K562 (cell line): ENCODE measurements around the gene DEPDC4. TPM values are rescaled to one million over a fixed set of nuclear protein-coding genes. Genes with fewer than 3 reads are reported as not detected.

ENCODE experiments used
- ATAC-seq: fragments of 200-7000 bp; cut with Tn5 transposase; 3 replicates; pipeline ENCODE4 v1.9.1; 2020; ENCODE audit warnings: moderate library complexity
- BruUV-seq: library from RNA; stranded (reverse); fragments of 400-500 nt; replicated peaks from 2 replicates; lab custom pipeline; 2021; lab: Mats Ljungman, UMichigan
- CTCF ChIA-PET: fragments of 300-600 bp; formaldehyde crosslinking; extraction: SDS; loops from one replicate; lab custom pipeline; 2021; ENCODE audit warnings: low intra/inter-chr PET ratio; lab: Yijun Ruan, JAX
- POLR2A ChIA-PET: fragments of 300-600, 350-650 bp; sonication (Branson Sonifier 250); formaldehyde crosslinking; extraction: SDS; loops from one replicate; lab custom pipeline; 2021; ENCODE audit warnings: antibody characterized with exemption, inconsistent platforms; lab: Yijun Ruan, JAX
- DNase-seq, 4 experiments: peaks; one replicate each; pipeline versions ENCODE4 v3.0.0 to v3.0.0-alpha.2; 2011 to 2018; ENCODE audit warnings: low spot score in 3 of 4, mixed read lengths in 3 of 4; ENCODE audit errors: extremely low read depth in 1 of 4
- FAIRE-seq: peaks from 2 replicates; lab custom pipeline; 2011; peaks lifted over from hg19 to GRCh38; lab: Jason Lieb, UNC
- H2AFZ ChIP-seq: 2 replicates; pipeline ENCODE4 v1.6.0; 2011; ENCODE audit warnings: low read depth, low read length, control low read depth, inconsistent platforms
- H3K27ac ChIP-seq: fragments of 200-600 bp; 3 replicates; pipeline ENCODE4 v1.8.0; 2011; ENCODE audit warnings: low read depth, mild to moderate bottlenecking, control low read depth, inconsistent platforms, low read length, moderate library complexity, mixed read lengths; ENCODE audit errors: extremely low read depth
- H3K27me3 ChIP-seq, 2 experiments: fragments of 300-600 bp in 1 of 2; 2 replicates in 1 of 2; 3 replicates in 1 of 2; pipeline versions ENCODE4 v1.6.0 to v1.8.0; 2011; ENCODE audit warnings: inconsistent platforms in 2 of 2, low read length in 2 of 2, mild to moderate bottlenecking in 1 of 2, mixed read lengths in 1 of 2, moderate library complexity in 1 of 2; ENCODE audit not compliant: control insufficient read depth in 2 of 2, insufficient read depth in 2 of 2
- H3K36me3 ChIP-seq: fragments of 300-600 bp; 3 replicates; pipeline ENCODE4 v1.8.0; 2011; ENCODE audit warnings: mild to moderate bottlenecking, low read length, inconsistent platforms; ENCODE audit not compliant: control insufficient read depth, insufficient read depth
- H3K4me1 ChIP-seq, 2 experiments: fragments of 200-600 bp in 1 of 2; replicated peaks in 1 of 2; 2 replicates in 1 of 2; 3 replicates in 1 of 2; pipeline versions ENCODE4 v1.5.1 to v1.8.0; 2011; ENCODE audit warnings: inconsistent platforms in 2 of 2, low read length in 2 of 2, mild to moderate bottlenecking in 1 of 2, mixed read lengths in 1 of 2, moderate library complexity in 1 of 2; ENCODE audit not compliant: control insufficient read depth in 2 of 2, insufficient read depth in 2 of 2
- H3K4me2 ChIP-seq: 2 replicates; pipeline ENCODE4 v1.6.1; 2011; ENCODE audit warnings: low read length, control low read depth, inconsistent platforms, mixed read lengths; ENCODE audit not compliant: insufficient read depth
- H3K4me3 ChIP-seq: fragments of 200-600 bp; sonication (generic), shearing (Covaris generic); 2 replicates; pipeline ENCODE4 v1.5.1; 2016; ENCODE audit warnings: control low read depth, inconsistent platforms
- H3K79me2 ChIP-seq: fragments of 200-600 bp; 3 replicates; pipeline ENCODE4 v1.8.0; 2011; ENCODE audit warnings: low read length, inconsistent platforms; ENCODE audit not compliant: control insufficient read depth, insufficient read depth
- H3K9ac ChIP-seq, 2 experiments: 2 replicates each; pipeline versions ENCODE4 v1.6.0 to v1.6.1; 2011; ENCODE audit warnings: low read depth in 2 of 2, low read length in 2 of 2, control low read depth in 1 of 2, inconsistent platforms in 1 of 2, mild to moderate bottlenecking in 1 of 2, mixed read lengths in 1 of 2; ENCODE audit not compliant: insufficient read depth in 1 of 2
- H3K9me1 ChIP-seq: one replicate; pipeline ENCODE4 v1.6.0; 2011; ENCODE audit warnings: inconsistent platforms, mild to moderate bottlenecking, low read length, moderate library complexity; ENCODE audit not compliant: control insufficient read depth, insufficient read depth
- H3K9me3 ChIP-seq: replicated peaks from 2 replicates; pipeline ENCODE4 v1.5.1; 2011; ENCODE audit warnings: low read depth, low read length, inconsistent platforms; ENCODE audit not compliant: control insufficient read depth, insufficient read depth
- H4K20me1 ChIP-seq: replicated peaks from 2 replicates; pipeline ENCODE4 v1.6.1; 2011; ENCODE audit warnings: low read length, inconsistent platforms, mixed read lengths; ENCODE audit not compliant: control insufficient read depth, insufficient read depth
- NCOR1 ChIP-seq: fragments of 450-650 bp; IDR thresholded peaks from 2 replicates; pipeline ENCODE4 v1.6.1; 2016; ENCODE audit warnings: mild to moderate bottlenecking, moderate library complexity
- SOX6 ChIP-seq: fragments of 450-650 bp; IDR thresholded peaks from 2 replicates; pipeline ENCODE4 v1.6.1; 2014; ENCODE audit warnings: mild to moderate bottlenecking
- ZNF121 ChIP-seq: sonication (generic); formaldehyde crosslinking; conservative IDR thresholded peaks from 2 replicates; pipeline ENCODE4 v1.8.0; 2022; ENCODE audit warnings: missing genetic modification reagents
- WGBS: fragments of 100-300 bp; shearing (Covaris generic); methylation state at CpG from one replicate; pipeline ENCODE4 v1.1.6; 2016; ENCODE audit warnings: low coverage, mixed read lengths; ENCODE audit not compliant: insufficient coverage; ENCODE audit errors: missing lambda C conversion rate; 5-methylcytosine and 5-hydroxymethylcytosine counted together
- in situ Hi-C: fragments of 300-500 bp; cut with MboI; formaldehyde crosslinking; loops from 4 replicates; pipeline ENCODE4 v1.15.0; 2018; ENCODE audit warnings: inconsistent platforms, mixed read lengths
- intact Hi-C: fragments of 100-400 bp; cut with micrococcal nuclease; formaldehyde crosslinking; loops from 2 replicates; pipeline ENCODE4 v1.14.2; 2022
- polyA plus RNA-seq, 8 experiments: library from polyadenylated mRNA; depleted of rRNA in 4 of 8; stranded (reverse) in 5 of 8; unstranded in 3 of 8; fragments of >200 nt; fragmentation: Nextera tagmentation in 2 of 8; fragmentation: Illumina TruSeq in 1 of 8; extraction: Ambion mirVana in 2 of 8; extraction: Trizol in 1 of 8; gene quantifications; 2 replicates each; pipeline versions ENCODE4 v1.2.1 to v1.2.3, GENCODE V29; 2011 to 2014; ENCODE audit warnings: inconsistent platforms in 1 of 8, missing spikeins in 1 of 8
- total RNA-seq, 7 experiments: library from RNA; depleted of rRNA in 6 of 7; stranded (reverse); fragments of >200 nt in 6 of 7; fragmentation: Illumina TruSeq in 2 of 7; extraction: Trizol in 2 of 7; gene quantifications; 2 replicates each; pipeline versions ENCODE4 v1.2.1 to v1.2.3, GENCODE V29; 2011 to 2021; ENCODE audit warnings: low replicate concordance in 1 of 7
- TF ChIP-seq, protein P1 (sequence below): fragments of 450-650 bp; formaldehyde crosslinking; IDR thresholded peaks from 2 replicates; pipeline ENCODE4 v1.4.0; 2020; ENCODE audit warnings: mild to moderate bottlenecking, mixed read lengths
- TF ChIP-seq, protein P2 (sequence below): fragments of 450-650 bp; IDR thresholded peaks from 2 replicates; pipeline ENCODE4 v1.6.1; 2016
- TF ChIP-seq, protein P3 (sequence below): fragments of 250-450 bp; sonication (Bioruptor Pico); IDR thresholded peaks from 2 replicates; pipeline ENCODE4 v1.8.0; 2021; ENCODE audit warnings: mild to moderate bottlenecking, moderate library complexity

Gene DEPDC4
- total and polyA plus RNA-seq, 9 of the 15 experiments (the other 6 are each of a cell fraction or from before 2014, with no cell fraction given): 3.6 to 13.2 (median 7.4) TPM

DNA sequence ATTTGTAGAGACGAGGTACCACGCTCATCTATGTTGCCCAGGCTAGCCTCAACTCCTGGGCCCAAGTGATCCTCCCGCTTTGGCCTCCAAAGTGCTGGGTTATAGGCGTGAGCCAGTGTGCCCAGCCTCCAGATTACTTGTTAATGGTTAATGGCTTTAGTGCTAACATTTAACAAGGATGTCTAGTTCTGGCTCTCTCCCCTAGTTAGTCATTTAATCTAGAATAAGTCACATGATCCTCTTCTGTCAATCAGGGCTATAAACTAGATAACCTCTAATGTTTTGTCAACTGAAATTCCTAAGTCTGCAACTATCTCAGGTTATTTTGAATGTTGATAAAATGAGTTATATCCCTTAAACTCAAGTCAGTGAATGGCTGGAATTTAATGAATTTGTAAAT is 50.5 kb downstream of the DEPDC4 start:
- no peak for DNase-seq
- H3K27me3 ChIP-seq: no peaks in the 10 kb centered on the region
- no peaks in the 10 kb centered on the region for H4K20me1 ChIP-seq
- CTCF ChIA-PET: no interaction called here
- in situ Hi-C loops: no loop called here
- intact Hi-C loops: no loop called here
- 94% methylated on average over 3 of the region's 4 CpGs for WGBS
- H3K79me2 ChIP-seq: no peaks in the 10 kb centered on the region
- BruUV-seq: no TSS peak
- H3K9ac ChIP-seq: no peak overlapping the region
- POLR2A ChIA-PET: no interaction called here
- no peak overlapping the region for H3K27ac ChIP-seq
- no peak for ATAC-seq
- no peak overlapping the region for H3K4me3 ChIP-seq
- H2AFZ ChIP-seq: no peak overlapping the region
- H3K36me3 ChIP-seq: peaks cover 89% of the 10 kb centered on the region
- H3K9me3 ChIP-seq: no peaks in the 10 kb centered on the region
- H3K4me2 ChIP-seq: no peak overlapping the region
- TF ChIP-seq, protein P1, sequence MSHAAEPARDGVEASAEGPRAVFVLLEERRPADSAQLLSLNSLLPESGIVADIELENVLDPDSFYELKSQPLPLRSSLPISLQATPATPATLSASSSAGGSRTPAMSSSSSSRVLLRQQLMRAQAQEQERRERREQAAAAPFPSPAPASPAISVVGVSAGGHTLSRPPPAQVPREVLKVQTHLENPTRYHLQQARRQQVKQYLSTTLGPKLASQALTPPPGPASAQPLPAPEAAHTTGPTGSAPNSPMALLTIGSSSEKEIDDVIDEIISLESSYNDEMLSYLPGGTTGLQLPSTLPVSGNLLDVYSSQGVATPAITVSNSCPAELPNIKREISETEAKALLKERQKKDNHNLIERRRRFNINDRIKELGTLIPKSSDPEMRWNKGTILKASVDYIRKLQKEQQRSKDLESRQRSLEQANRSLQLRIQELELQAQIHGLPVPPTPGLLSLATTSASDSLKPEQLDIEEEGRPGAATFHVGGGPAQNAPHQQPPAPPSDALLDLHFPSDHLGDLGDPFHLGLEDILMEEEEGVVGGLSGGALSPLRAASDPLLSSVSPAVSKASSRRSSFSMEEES: peak; percentile 68
- TF ChIP-seq ZNF121 (no peak), NCOR1 (no peak), SOX6 (no peak)
- TF ChIP-seq, protein P2, sequence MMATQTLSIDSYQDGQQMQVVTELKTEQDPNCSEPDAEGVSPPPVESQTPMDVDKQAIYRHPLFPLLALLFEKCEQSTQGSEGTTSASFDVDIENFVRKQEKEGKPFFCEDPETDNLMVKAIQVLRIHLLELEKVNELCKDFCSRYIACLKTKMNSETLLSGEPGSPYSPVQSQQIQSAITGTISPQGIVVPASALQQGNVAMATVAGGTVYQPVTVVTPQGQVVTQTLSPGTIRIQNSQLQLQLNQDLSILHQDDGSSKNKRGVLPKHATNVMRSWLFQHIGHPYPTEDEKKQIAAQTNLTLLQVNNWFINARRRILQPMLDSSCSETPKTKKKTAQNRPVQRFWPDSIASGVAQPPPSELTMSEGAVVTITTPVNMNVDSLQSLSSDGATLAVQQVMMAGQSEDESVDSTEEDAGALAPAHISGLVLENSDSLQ: 0 out of 2 replicates have a peak, but pooled peaks have one; percentile 33
- TF ChIP-seq, protein P3, sequence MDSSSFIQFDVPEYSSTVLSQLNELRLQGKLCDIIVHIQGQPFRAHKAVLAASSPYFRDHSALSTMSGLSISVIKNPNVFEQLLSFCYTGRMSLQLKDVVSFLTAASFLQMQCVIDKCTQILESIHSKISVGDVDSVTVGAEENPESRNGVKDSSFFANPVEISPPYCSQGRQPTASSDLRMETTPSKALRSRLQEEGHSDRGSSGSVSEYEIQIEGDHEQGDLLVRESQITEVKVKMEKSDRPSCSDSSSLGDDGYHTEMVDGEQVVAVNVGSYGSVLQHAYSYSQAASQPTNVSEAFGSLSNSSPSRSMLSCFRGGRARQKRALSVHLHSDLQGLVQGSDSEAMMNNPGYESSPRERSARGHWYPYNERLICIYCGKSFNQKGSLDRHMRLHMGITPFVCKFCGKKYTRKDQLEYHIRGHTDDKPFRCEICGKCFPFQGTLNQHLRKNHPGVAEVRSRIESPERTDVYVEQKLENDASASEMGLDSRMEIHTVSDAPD (CRISPR knock-in tag): no peak
- TF ChIP-seq, all 486 proteins: peak for 2
- Histone ChIP-seq H3K4me1 (no peaks in the 10 kb centered on the region), H3K9me1 (no peaks in the 10 kb centered on the region)
- FAIRE-seq: no peak
